Activated CD8-positive, alpha-beta memory T cell treated with anti-CD3 and anti-CD28 coated beads for 1 hour (primary cell): ENCODE data around the gene CDH24.

Experiments used
- DNase-seq, 2 donors: peaks; one replicate each; pipeline ENCODE4 v3.0.0-alpha.2; 2020; ENCODE audit warnings: low read depth in 1 of 2; ENCODE audit errors: extremely low read depth in 1 of 2

Gene CDH24

GRCh38 chr14:23047751-23048693 is 9.3 kb downstream of the CDH24 start:
- no peak for DNase-seq

GRCh38 chr14:23047034-23047634 is 10.2 kb downstream of the CDH24 start:
- no peak for DNase-seq

- no peak for DNase-seq
Measured at GRCh38 chr14:23045419-23046357, 11.6 kb downstream of the CDH24 start.

GRCh38 chr14:23044840-23045239 is 12.5 kb downstream of the CDH24 start:
- no peak for DNase-seq

GRCh38 chr14:23043754-23044153 is 13.6 kb downstream of the CDH24 start:
- no peak for DNase-seq

GRCh38 chr14:23043145-23043544 is 14.2 kb downstream of the CDH24 start:
- no peak for DNase-seq

- no peak for DNase-seq
Measured at GRCh38 chr14:23042162-23042965, 15.0 kb downstream of the CDH24 start, which contains the start of gene PSMB11. Gene PSMB11, plus strand, starts transcription at chr14:23042212. Its CDS starts 14 bp downstream, at chr14:23042226.

GRCh38 chr14:23041729-23042128 is 15.6 kb downstream of the CDH24 start:
- no peak for DNase-seq

GRCh38 chr14:23040100-23040499 is 17.2 kb downstream of the CDH24 start:
- no peak for DNase-seq

- no peak for DNase-seq
Measured at GRCh38 chr14:23035303-23036144, 21.8 kb downstream of the CDH24 start.

GRCh38 chr14:23034498-23035302 is 22.6 kb downstream of the CDH24 start, which contains the start of gene PSMB5:
Gene PSMB5, minus strand, starts transcription at chr14:23034900. Its CDS starts 19 bp downstream, at chr14:23034881.
- peak; percentile 67 to 77 for DNase-seq

GRCh38 chr14:23033801-23034497 is 23.4 kb downstream of the CDH24 start:
- no peak for DNase-seq

GRCh38 chr14:23033251-23033727 is 24.0 kb downstream of the CDH24 start:
- DNase-seq, result no peak

GRCh38 chr14:23030936-23031335 is 26.4 kb downstream of the CDH24 start:
- DNase-seq, result no peak

- DNase-seq, result no peak
Measured at GRCh38 chr14:23028799-23029198, 28.5 kb downstream of the CDH24 start.

- no peak for DNase-seq
Measured at GRCh38 chr14:23025151-23025814, 32.0 kb downstream of the CDH24 start.

GRCh38 chr14:23024612-23025075 is 32.7 kb downstream of the CDH24 start:
- DNase-seq, result no peak
